ENCODE measurements around the gene UBQLN4. TPM values are rescaled to one million over a fixed set of nuclear protein-coding genes. Genes with fewer than 3 reads are reported as not detected.

Gene UBQLN4
- total RNA-seq, 2 donors from 2014 or later, result 23.6 to 27.2 TPM

GRCh38 chr1:156026588-156026987, 27.0 kb downstream of the UBQLN4 start:
- no peak for ATAC-seq

GRCh38 chr1:156025876-156026275, 27.7 kb downstream of the UBQLN4 start:
- intact Hi-C loops (cut with DNase I), result no loop called here
- DNase-seq (peak; percentile 37), ATAC-seq (peak; percentile 63)

More at GRCh38 chr1:156026588-156026987, 27.0 kb downstream of the UBQLN4 start:
- no peak for DNase-seq
- intact Hi-C loops (cut with DNase I), result no loop called here

GRCh38 chr1:156024801-156025200, 28.8 kb downstream of the UBQLN4 start:
- no peak for ATAC-seq
- intact Hi-C loops (cut with DNase I), result no loop called here
- DNase-seq, result no peak

- DNase-seq (no peak), ATAC-seq (no peak)
- intact Hi-C loops (cut with DNase I), result no loop called here
Observed at GRCh38 chr1:156021954-156022353, 31.6 kb downstream of the UBQLN4 start.

- intact Hi-C loops (cut with DNase I), result no loop called here
- DNase-seq (no peak), ATAC-seq (no peak)
Observed at GRCh38 chr1:156021093-156021428, 32.5 kb downstream of the UBQLN4 start.

- ATAC-seq (peak; percentile 98 to 99), DNase-seq (peak; percentile 91)
- intact Hi-C loops (cut with DNase I), result no loop called here
Observed at GRCh38 chr1:156020293-156021092, 33.1 kb downstream of the UBQLN4 start, which contains the start of gene SSR2. Gene SSR2 (minus strand): TSS chr1:156020951. CDS start chr1:156020167, 784 bp downstream.

- DNase-seq (no peak), ATAC-seq (no peak)
- intact Hi-C loops (cut with DNase I), result no loop called here
Observed at GRCh38 chr1:156019946-156020292, 33.7 kb downstream of the UBQLN4 start.

GRCh38 chr1:156014829-156015228, 38.8 kb downstream of the UBQLN4 start:
- intact Hi-C loops (cut with DNase I), result no loop called here
- no peak for ATAC-seq
- DNase-seq, result no peak

- intact Hi-C loops (cut with DNase I), result no loop called here
- no peak for DNase-seq
- no peak for ATAC-seq
Observed at GRCh38 chr1:156012051-156012817, 41.4 kb downstream of the UBQLN4 start.

GRCh38 chr1:156009404-156009803, 44.2 kb downstream of the UBQLN4 start:
- no peak for ATAC-seq
- intact Hi-C loops (cut with DNase I), result no loop called here
- no peak for DNase-seq

- intact Hi-C loops (cut with DNase I), result no loop called here
- DNase-seq (no peak), ATAC-seq (no peak)
Observed at GRCh38 chr1:156006666-156007376, 46.8 kb downstream of the UBQLN4 start.

GRCh38 chr1:156004843-156005584, 48.6 kb downstream of the UBQLN4 start:
- no peak for DNase-seq
- intact Hi-C loops (cut with DNase I), result no loop called here
- peak; percentile 7 to 18 for ATAC-seq

GRCh38 chr1:156003923-156004188, 49.7 kb downstream of the UBQLN4 start:
- intact Hi-C loops (cut with DNase I), result no loop called here
- no peak for ATAC-seq
- no peak for DNase-seq

- DNase-seq (no peak), ATAC-seq (peak in 1 of 2 donors; percentile 31)
- intact Hi-C loops (cut with DNase I), result no loop called here
Observed at GRCh38 chr1:156002188-156002911, 51.2 kb downstream of the UBQLN4 start.

GRCh38 chr1:156001662-156002171, 51.9 kb downstream of the UBQLN4 start:
- intact Hi-C loops (cut with DNase I), result no loop called here
- ATAC-seq (peak in 1 of 2 donors; percentile 39), DNase-seq (no peak)

GRCh38 chr1:156001021-156001661, 52.5 kb downstream of the UBQLN4 start:
- ATAC-seq, result no peak
- intact Hi-C loops (cut with DNase I), result no loop called here
- no peak for DNase-seq

- intact Hi-C loops (cut with DNase I), result no loop called here
- ATAC-seq (no peak), DNase-seq (no peak)
Observed at GRCh38 chr1:155999964-156000363, 53.6 kb downstream of the UBQLN4 start.

- no peak for DNase-seq
- intact Hi-C loops (cut with DNase I), result no loop called here
- ATAC-seq, result peak in 1 of 2 donors; percentile 39
Observed at GRCh38 chr1:155996166-155996565, 57.4 kb downstream of the UBQLN4 start.
